ENCODE measurements around the gene SLC35B1. TPM values are rescaled to one million over a fixed set of nuclear protein-coding genes. Genes with fewer than 3 reads are reported as not detected.

Gene SLC35B1
- total RNA-seq, 6 experiments from 2014 or later = 31.7 to 80.0 (median 56.9) TPM

DNA sequence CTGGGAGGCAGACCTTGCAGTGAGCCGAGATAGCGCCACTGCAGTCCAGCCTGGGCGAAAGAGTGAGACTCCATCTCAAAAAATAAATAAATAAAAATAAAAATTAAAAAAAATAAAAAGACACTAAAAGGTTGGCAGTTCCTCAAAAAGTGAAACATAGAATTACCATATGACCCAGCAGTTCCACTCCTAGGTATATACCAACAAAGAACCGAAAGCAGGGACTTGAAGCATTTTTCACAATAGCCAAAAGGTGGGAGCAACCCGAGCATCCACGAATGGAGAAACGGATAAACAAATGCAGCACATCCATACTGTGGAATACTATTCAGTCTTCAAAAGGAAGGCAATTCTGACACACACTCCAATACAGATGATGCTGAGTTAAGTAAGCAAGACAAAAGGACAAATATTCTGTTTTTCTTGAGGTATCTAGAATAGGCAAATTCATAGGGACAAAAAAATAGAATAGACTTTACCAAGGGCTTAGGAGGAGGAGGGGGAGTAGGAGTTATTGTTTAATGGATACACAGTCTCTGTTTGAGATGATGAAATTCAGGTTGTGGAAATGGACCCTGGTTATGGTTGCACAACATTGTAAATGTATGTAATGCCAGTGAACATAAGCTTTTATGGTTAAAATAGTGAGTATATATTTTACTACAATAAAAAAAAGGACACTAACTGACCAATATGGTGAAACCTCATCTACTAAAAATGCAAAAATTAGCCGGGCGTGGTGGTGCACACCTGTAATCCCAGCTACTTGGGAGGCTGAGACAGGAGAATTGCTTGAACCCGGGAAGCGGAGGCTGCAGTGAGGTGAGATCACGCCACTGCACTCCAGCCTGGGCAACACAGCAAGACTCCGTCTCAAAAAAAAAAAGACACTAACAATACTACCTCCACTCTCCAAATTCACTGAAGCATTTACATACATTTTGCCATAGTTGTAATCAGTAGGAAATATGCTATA lies 27.0 kb upstream of the SLC35B1 start:
- Histone ChIP-seq H3K36me3 (no peaks in the 10 kb centered on the region), H3K4me3 (no peak overlapping the region), H3K27me3 (no peaks in the 10 kb centered on the region), H3K27ac (no peak overlapping the region), H3K9me3 (no peaks in the 10 kb centered on the region), H3K4me1 (peaks cover 0 to 15% (median 5%) of the 10 kb centered on the region in 4 donors)
- TF ChIP-seq, protein P1, sequence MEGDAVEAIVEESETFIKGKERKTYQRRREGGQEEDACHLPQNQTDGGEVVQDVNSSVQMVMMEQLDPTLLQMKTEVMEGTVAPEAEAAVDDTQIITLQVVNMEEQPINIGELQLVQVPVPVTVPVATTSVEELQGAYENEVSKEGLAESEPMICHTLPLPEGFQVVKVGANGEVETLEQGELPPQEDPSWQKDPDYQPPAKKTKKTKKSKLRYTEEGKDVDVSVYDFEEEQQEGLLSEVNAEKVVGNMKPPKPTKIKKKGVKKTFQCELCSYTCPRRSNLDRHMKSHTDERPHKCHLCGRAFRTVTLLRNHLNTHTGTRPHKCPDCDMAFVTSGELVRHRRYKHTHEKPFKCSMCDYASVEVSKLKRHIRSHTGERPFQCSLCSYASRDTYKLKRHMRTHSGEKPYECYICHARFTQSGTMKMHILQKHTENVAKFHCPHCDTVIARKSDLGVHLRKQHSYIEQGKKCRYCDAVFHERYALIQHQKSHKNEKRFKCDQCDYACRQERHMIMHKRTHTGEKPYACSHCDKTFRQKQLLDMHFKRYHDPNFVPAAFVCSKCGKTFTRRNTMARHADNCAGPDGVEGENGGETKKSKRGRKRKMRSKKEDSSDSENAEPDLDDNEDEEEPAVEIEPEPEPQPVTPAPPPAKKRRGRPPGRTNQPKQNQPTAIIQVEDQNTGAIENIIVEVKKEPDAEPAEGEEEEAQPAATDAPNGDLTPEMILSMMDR (IDR thresholded peaks at IDR 0.05) = no peak
- TF ChIP-seq POLR2A (IDR thresholded peaks at IDR 0.05) = no peak
- intact Hi-C loops (cut with DNase I) = no loop called here
- ATAC-seq = no peak
- WGBS (ENCODE audit: insufficient coverage, low coverage, low lambda C conversion rate, missing lambda C conversion rate) = 84% methylated on average over 12 of the region's 13 CpGs
- no peak for DNase-seq

DNA sequence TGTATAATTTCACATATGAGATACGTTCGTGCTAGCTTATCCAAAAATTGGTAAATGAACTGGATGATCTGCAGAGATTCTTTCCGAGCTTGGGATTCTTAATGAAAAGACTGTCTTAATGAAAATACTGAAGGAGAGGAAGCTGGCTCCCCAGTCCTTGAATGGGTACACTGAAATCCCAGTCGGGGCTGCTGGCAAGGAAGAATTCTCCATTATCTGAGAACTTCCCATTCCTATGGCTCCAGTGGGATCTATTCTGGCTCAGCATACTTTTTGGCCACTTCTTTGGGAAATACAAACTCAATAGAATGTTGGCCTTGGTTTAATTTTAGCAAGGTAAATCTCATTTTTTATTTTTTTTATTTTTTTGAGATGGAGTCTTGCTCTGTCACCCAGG lies 23.7 kb upstream of the SLC35B1 start:
- Histone ChIP-seq H3K4me3 (no peak overlapping the region), H3K4me1 (peaks cover 0 to 14% (median 6%) of the 10 kb centered on the region in 4 donors), H3K9me3 (no peaks in the 10 kb centered on the region), H3K27ac (no peak overlapping the region), H3K27me3 (no peaks in the 10 kb centered on the region), H3K36me3 (no peaks in the 10 kb centered on the region)
- TF ChIP-seq POLR2A (IDR thresholded peaks at IDR 0.05) = no peak
- TF ChIP-seq, protein P1 (IDR thresholded peaks at IDR 0.05) = no peak
- no peak for ATAC-seq
- WGBS (ENCODE audit: insufficient coverage, low coverage, low lambda C conversion rate, missing lambda C conversion rate) = 83% methylated on average over 4 of the region's 4 CpGs
- DNase-seq = no peak
- intact Hi-C loops (cut with DNase I) = no loop called here

DNA sequence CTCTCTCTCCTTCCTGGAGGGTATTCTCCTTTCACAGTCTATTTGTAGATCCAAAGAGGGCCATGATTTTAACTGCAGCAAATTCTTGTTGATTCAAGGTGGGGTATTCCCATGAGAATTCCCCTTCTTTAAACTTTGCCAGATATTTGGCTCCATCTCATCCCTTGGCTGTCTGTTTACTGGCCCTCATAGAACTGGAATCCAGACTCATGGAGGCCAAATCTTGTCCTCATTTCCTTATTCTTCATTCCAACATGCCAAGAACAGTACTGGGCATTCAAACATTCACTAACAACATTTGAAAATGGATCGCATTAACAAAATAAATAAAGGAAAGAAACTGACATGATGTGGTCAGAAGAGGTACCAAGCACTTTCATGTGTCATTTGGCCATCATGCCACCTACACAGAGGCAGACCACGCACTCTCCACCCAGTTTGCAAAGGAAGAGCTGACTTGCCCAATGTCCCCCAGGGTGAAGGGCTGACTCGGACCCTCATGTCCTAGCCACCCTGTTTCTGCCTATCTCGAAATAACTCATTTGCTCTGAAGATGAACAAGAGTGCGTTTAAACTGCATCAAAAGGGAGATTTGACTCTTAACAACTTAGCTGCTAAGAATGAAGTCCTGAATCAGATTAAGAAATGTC lies 23.1 kb upstream of the SLC35B1 start:
- ATAC-seq = no peak
- WGBS (ENCODE audit: insufficient coverage, low coverage, low lambda C conversion rate, missing lambda C conversion rate) = 77% methylated on average over 4 of the region's 5 CpGs
- H3K27ac ChIP-seq = peak overlapping the region in 2 of 3 donors; percentile 60
- DNase-seq = no peak
- peaks cover 0 to 14% (median 6%) of the 10 kb centered on the region in 4 donors for H3K4me1 ChIP-seq
- no peaks in the 10 kb centered on the region for H3K27me3 ChIP-seq
- no peak for TF ChIP-seq POLR2A (IDR thresholded peaks at IDR 0.05)
- TF ChIP-seq, protein P1 (IDR thresholded peaks at IDR 0.05) = no peak
- intact Hi-C loops (cut with DNase I) = no loop called here
- H3K9me3 ChIP-seq = no peaks in the 10 kb centered on the region
- no peak overlapping the region for H3K4me3 ChIP-seq
- no peaks in the 10 kb centered on the region for H3K36me3 ChIP-seq

- Histone ChIP-seq H3K4me1 (peaks cover 0 to 14% (median 6%) of the 10 kb centered on the region in 4 donors), H3K36me3 (no peaks in the 10 kb centered on the region), H3K9me3 (no peaks in the 10 kb centered on the region), H3K4me3 (no peak overlapping the region), H3K27ac (peak overlapping the region in 2 of 3 donors; percentile 60), H3K27me3 (no peaks in the 10 kb centered on the region)
- ATAC-seq (peak; percentile 95 to 97 (median 96)), DNase-seq (peak; percentile 69 to 91 (median 88))
- intact Hi-C loops (cut with DNase I) = no loop called here
- 0% methylated on average over 4 of the region's 4 CpGs for WGBS (ENCODE audit: insufficient coverage, low coverage, low lambda C conversion rate, missing lambda C conversion rate)
- TF ChIP-seq, protein P1 (IDR thresholded peaks at IDR 0.05) = no peak
These were observed 22.5 kb upstream of the SLC35B1 start for GRCh38 chr17:49730078-49730784.

Measured in right lobe of liver (tissue), 6 donors.